ENCODE measurements around the gene PCSK1N.

Gene PCSK1N

DNA sequence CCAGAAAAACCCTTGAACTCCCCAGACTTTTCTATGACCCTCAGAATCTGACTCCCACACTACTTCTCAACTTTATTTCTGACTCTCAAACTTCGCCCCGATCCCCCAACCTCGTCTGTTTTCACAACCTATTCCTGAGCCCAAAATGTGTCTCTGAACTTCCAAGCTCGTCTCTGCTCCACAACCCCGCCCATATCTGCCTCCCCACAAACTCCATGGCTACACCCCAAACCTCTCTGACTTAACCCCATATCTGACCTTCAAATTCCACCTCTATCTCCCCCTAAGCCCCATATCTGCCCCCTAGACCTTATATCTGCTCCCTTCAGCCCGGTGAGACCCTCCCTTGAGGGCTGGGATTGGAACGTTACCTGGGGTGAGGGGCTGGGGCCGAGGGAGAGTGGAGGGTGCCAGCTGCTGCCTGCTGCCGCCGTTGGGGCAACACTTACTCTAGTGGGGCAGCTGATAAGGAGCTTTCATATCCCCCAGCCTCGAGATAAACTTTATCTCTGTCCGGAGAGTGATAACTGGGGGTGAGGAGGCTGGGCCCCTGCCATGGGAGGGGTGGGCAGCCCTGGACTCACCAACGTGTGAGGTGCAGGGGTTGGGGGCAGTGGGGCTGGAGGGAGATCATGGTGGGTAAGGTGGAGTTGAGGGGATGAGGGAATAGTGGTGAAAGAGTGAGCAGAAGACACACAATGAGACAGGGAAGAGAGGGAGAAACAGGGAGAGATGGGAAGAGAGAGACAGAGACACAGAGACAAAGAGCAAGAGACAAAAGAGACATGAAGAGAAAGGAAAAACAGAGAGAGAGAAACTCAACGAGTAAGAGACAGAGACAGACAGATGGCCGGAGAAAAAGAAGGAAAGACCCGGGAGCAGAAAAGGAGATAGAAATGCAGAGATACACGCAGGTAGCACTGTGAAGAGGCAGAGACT lies 47.6 kb downstream of the PCSK1N start:
- no peak for FAIRE-seq

DNA sequence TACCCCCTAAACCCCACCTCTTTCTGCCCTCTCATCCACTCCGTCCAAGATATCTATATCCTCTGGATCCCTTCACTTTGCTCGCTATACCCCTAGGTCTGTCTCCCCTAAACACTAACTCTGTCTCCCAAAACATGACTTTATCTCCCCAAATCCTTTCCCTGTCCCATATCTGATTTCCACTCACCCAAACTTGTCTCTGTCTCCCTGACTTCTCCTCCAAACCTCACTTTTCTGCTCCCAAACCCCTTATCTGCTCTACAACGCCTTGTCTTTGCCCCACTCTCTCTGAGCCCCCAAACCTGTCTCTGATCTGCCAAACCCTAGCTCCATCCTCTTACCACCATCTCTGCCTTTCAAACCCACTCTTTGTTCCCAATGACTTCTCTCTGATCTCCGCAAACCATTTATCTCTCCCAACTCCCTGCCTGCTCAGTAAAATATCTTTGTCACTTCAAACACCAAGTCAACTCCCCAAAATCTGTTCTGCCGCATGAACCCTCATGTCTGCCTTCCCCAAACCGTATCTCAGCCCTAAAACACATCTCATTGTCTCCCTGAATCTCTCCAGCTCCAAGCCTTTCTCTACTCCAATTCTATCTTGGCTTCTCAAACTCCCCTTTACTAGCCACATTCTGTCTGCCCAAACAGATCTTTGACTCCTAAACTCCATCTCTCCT lies 48.4 kb downstream of the PCSK1N start:
- no peak for FAIRE-seq

DNA sequence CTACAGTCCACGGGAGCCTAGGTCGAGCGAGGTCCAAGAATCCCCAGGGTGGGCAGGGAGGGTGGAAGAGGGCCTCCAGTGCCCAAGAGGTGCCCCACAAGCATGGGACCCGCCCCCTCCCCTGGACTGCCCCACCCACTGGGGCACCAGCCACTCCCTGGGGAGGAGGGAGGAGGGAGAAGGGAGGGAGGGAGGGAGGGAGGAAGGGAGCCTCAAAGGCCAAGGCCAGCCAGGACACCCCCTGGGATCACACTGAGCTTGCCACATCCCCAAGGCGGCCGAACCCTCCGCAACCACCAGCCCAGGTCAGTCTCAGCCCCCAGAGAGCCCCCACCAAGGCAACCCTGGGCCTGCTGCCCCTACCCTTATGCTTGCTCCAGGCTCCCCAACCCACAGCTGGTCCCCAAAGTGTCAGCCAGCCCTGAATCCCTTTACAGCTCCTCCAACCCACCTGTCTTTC lies 49.0 kb downstream of the PCSK1N start, which contains the start of gene GATA1:
Gene GATA1, plus strand, starts transcription at position 250 of the 460 bp plus-strand sequence. CDS start 4,520 bp downstream, outside the sequence.
- FAIRE-seq = no peak

DNA sequence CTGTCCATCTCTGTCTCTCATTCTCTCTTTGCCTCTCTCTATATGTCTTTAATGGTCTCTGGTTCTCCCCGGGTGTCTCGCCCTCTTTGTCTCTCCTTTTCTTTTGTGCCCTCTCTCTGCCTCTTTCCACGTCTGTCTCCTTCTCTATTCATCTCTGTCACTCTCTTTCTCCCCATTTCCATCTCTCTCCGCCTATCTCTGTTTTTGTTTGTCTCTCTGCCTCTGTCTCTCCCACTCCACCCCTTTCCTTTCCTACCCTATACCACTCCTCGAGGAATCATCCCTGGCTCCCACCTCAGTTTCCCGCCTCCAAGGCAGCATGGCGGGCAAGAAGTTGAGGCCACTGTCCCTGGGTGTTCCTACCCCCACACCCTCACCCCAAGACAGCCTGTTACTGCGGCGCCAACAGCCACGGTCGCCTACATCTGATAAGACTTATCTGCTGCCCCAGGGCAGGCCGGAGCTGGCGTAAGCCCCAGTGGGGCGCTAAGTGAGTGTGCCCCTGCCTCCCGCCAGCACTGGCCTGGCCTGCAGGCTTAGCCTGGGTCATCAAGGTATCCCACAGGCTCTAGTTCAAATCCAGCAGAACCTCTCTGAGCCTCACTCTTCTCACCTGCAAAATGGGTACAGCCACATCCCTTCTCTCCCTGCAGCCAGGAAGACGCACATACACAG lies 49.7 kb downstream of the PCSK1N start:
- no peak for FAIRE-seq

DNA sequence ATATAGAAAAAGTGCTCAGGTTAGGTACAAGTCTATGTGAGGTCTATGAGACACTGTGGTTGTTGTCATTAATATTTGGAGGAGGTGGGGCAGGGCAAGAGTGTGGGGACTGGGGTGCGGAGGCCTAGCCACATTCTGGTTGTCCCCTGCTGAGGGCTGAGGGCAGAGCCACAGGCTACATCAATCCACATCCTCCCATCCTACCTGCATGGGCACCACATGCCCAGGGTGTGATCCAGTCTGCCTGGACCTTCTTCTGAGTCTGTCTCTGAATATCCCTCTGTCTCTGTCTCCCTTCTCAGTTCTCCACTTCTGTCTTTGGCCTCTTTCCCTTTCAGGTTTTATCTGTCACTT lies 50.2 kb downstream of the PCSK1N start:
- FAIRE-seq = no peak

DNA sequence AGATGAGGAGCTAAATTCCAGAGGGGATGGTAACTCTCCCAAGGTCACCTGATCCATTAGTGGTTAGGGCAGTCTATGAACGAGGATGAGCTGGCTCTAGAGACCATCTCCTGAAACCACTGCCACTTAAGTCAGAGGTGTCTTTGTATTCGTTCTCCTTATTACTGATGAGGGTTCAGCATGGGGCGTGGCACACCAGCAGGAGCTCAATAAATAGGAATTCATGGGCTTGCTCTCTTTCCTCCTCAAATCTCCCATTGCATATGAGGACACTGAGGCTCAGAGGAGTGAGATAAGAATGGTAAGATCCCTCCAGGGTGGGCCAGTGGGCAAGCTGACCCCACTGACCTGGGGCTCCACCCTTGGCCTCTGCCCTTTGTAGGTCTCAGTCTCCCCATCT lies 50.7 kb downstream of the PCSK1N start:
- no peak for FAIRE-seq

DNA sequence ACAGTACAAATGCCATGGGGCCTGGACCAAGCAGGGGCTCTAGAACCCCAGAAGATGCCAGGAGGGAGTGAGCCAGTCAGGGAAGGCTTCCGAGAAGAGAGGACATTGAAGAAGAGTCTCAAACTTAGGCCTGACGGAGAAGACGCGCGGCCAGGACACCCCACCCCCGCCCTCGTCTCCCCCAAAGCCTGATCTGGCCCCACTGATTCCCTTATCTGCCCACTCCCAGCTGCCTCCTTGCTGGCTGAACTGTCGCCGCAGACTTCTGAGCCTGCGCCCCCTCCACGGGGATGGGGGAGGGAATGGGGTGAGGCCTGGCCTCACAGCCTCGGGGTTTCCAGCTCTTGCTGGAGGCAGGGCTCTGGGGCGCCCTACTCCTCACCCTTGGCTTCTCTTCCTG lies 52.6 kb downstream of the PCSK1N start:
- FAIRE-seq = no peak

DNA sequence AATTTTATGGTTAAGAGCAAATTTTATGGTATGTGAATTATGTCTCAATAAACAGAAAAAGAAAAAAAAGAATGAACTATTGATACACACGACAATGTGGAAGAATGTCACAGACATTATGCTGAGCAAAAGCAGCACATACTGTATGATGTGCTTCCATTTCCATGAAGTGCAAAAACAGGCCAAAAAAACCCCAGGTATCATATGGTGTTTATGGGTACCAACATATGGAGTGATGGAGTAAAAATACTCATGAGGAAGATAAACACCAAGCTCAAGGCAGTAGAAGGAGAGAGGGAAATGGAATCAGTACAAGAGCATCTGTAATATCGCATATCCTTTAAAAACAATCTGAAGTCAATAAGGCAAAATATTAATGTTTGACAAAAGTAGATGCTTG lies 53.2 kb downstream of the PCSK1N start:
- no peak for FAIRE-seq

DNA sequence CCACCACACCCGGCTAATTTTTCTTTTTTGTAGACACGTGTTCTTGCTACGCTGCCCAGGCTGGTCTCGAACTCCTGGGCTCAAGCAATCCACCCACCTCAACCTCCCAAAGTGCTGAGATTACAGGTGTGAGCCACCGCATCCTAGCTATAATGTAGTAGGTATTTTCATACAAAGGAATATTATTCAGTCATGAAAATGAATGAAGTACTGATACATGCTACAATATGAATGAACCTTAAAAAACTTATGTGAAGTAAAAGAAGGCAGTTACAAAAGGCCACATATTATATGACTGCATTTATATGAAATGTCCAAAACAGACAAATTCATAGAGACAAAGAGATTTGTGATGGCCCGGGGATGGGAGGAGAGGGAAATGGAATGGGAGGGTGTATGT lies 53.7 kb downstream of the PCSK1N start:
- no peak for FAIRE-seq
